Sciatic nerve (tissue), 2 donors: ENCODE measurements around the gene LRMDA. TPM values are rescaled to one million over a fixed set of nuclear protein-coding genes. Genes with fewer than 3 reads are reported as not detected.

Experiments used
- ATAC-seq: fragments of 200-7000 bp; cut with Tn5 transposase; one replicate; pipeline ENCODE4 v1.9.1; 2020; ENCODE audit warnings: mild to moderate bottlenecking, moderate library complexity
- DNase-seq: peaks from one replicate; pipeline ENCODE4 v3.0.0-alpha.2; 2020; ENCODE audit warnings: low spot score
- intact Hi-C: fragments of 100-400 bp; cut with DNase I; formaldehyde crosslinking; loops from one replicate; pipeline ENCODE4 v1.14.2; 2022
- total RNA-seq: library from RNA; stranded (reverse); fragmentation: NEBNext Ultra II Directional; extraction: Animal tissue kit (Norgen Biotek cat#: 25700); gene quantifications from one replicate; pipeline ENCODE4 v1.2.1, GENCODE V29; 2021
- donor health status: DM: no; HTN: no; CAD: no.
- donor health status: DM: no; HTN: no; CAD: no.

The LRMDA gene
- total RNA-seq, 1 donor from 2014 or later = 16.6 TPM

GRCh38 chr10:75437693-75438092, 6.3 kb downstream of the LRMDA start:
- ATAC-seq (no peak), DNase-seq (no peak)
- intact Hi-C loops = no loop called here

GRCh38 chr10:75438275-75438674, 6.9 kb downstream of the LRMDA start:
- intact Hi-C loops = no loop called here
- no peak for DNase-seq
- no peak for ATAC-seq

GRCh38 chr10:75439811-75440210, 8.4 kb downstream of the LRMDA start:
- intact Hi-C loops = no loop called here
- ATAC-seq = no peak

GRCh38 chr10:75440271-75440793, 8.9 kb downstream of the LRMDA start:
- DNase-seq = no peak
- intact Hi-C loops = no loop called here
- peak; percentile 22 for ATAC-seq

More at GRCh38 chr10:75439811-75440210, 8.4 kb downstream of the LRMDA start:
- DNase-seq = no peak

- ATAC-seq (no peak), DNase-seq (no peak)
- intact Hi-C loops = no loop called here
Measured at GRCh38 chr10:75441196-75441595, 9.8 kb downstream of the LRMDA start.

GRCh38 chr10:75441682-75442081, 10.3 kb downstream of the LRMDA start:
- no peak for ATAC-seq
- intact Hi-C loops = no loop called here
- no peak for DNase-seq

- DNase-seq (no peak), ATAC-seq (no peak)
- intact Hi-C loops = no loop called here
Measured at GRCh38 chr10:75443362-75443761, 11.9 kb downstream of the LRMDA start.

GRCh38 chr10:75444781-75445386, 13.5 kb downstream of the LRMDA start:
- intact Hi-C loops = no loop called here
- ATAC-seq = no peak

GRCh38 chr10:75446508-75446907, 15.1 kb downstream of the LRMDA start:
- intact Hi-C loops = no loop called here
- no peak for DNase-seq
- ATAC-seq = no peak

More at GRCh38 chr10:75444781-75445386, 13.5 kb downstream of the LRMDA start:
- DNase-seq = no peak

- ATAC-seq = no peak
- intact Hi-C loops = no loop called here
Measured at GRCh38 chr10:75448166-75448565, 16.7 kb downstream of the LRMDA start.

GRCh38 chr10:75449382-75450074, 18.1 kb downstream of the LRMDA start:
- peak; percentile 47 for ATAC-seq

More at GRCh38 chr10:75448166-75448565, 16.7 kb downstream of the LRMDA start:
- DNase-seq = no peak

GRCh38 chr10:75450075-75450445, 18.6 kb downstream of the LRMDA start:
- intact Hi-C loops = no loop called here
- no peak for DNase-seq
- peak; percentile 43 for ATAC-seq

More at GRCh38 chr10:75449382-75450074, 18.1 kb downstream of the LRMDA start:
- no peak for DNase-seq
- intact Hi-C loops = no loop called here

- ATAC-seq (no peak), DNase-seq (no peak)
- intact Hi-C loops = no loop called here
Measured at GRCh38 chr10:75450644-75451640, 19.5 kb downstream of the LRMDA start.

GRCh38 chr10:75451831-75452230, 20.4 kb downstream of the LRMDA start:
- intact Hi-C loops = no loop called here
- no peak for ATAC-seq
- DNase-seq = no peak

GRCh38 chr10:75452997-75453396, 21.6 kb downstream of the LRMDA start:
- intact Hi-C loops = no loop called here
- ATAC-seq (no peak), DNase-seq (no peak)

GRCh38 chr10:75456122-75456521, 24.7 kb downstream of the LRMDA start:
- intact Hi-C loops = no loop called here
- no peak for DNase-seq

GRCh38 chr10:75460059-75460458, 28.6 kb downstream of the LRMDA start:
- ATAC-seq (no peak), DNase-seq (no peak)
- intact Hi-C loops = no loop called here

More at GRCh38 chr10:75456122-75456521, 24.7 kb downstream of the LRMDA start:
- no peak for ATAC-seq

GRCh38 chr10:75461672-75462649, 30.5 kb downstream of the LRMDA start:
- DNase-seq (no peak), ATAC-seq (no peak)
- intact Hi-C loops = no loop called here
